HG02840 (cell line): ENCODE data around the gene PAN3.
"Not testable (repeated sequence)": the region's sequence is repeated elsewhere in the genome, so short reads cannot be mapped to it uniquely, and the experiment has no call there.

Experiments
- ATAC-seq: cut with Tn5 transposase; IDR thresholded peaks from one replicate; pipeline ENCODE4 v1.9.1; 2021; ENCODE audit warnings: mild to moderate bottlenecking, moderate library complexity, moderate number of reproducible peaks; ENCODE audit not compliant: unreplicated experiment, low FRiP score

The PAN3 gene

GRCh38 chr13:28136916-28137315 is 1.4 kb upstream of the PAN3 start:
- no peak for ATAC-seq

- ATAC-seq, result peak; percentile 8
Measured at GRCh38 chr13:28137596-28137995, 749 bp upstream of the PAN3 start.

GRCh38 chr13:28138756-28139470 is 568 bp downstream of the PAN3 start:
- ATAC-seq, result peak; percentile 39

- ATAC-seq, result no peak
Measured at GRCh38 chr13:28140433-28141125, 2.2 kb downstream of the PAN3 start.

GRCh38 chr13:28141542-28141941 is 3.2 kb downstream of the PAN3 start:
- ATAC-seq, result not testable (repeated sequence)

- no peak for ATAC-seq
Measured at GRCh38 chr13:28145049-28145448, 6.7 kb downstream of the PAN3 start.

- ATAC-seq, result no peak
Measured at GRCh38 chr13:28147495-28147894, 9.2 kb downstream of the PAN3 start.

- ATAC-seq, result no peak
Measured at GRCh38 chr13:28159057-28159456, 20.7 kb downstream of the PAN3 start.

GRCh38 chr13:28161370-28161769 is 23.0 kb downstream of the PAN3 start:
- no peak for ATAC-seq

- no peak for ATAC-seq
Measured at GRCh38 chr13:28163587-28163986, 25.2 kb downstream of the PAN3 start.

GRCh38 chr13:28166257-28166656 is 27.9 kb downstream of the PAN3 start:
- no peak for ATAC-seq

- no peak for ATAC-seq
Measured at GRCh38 chr13:28171266-28171665, 32.9 kb downstream of the PAN3 start.

- no peak for ATAC-seq
Measured at GRCh38 chr13:28172947-28173346, 34.6 kb downstream of the PAN3 start.

- ATAC-seq, result no peak
Measured at GRCh38 chr13:28173793-28174192, 35.4 kb downstream of the PAN3 start.

- ATAC-seq, result no peak
Measured at GRCh38 chr13:28177327-28177726, 39.0 kb downstream of the PAN3 start.

GRCh38 chr13:28177877-28178276 is 39.5 kb downstream of the PAN3 start:
- ATAC-seq, result no peak

GRCh38 chr13:28179974-28180373 is 41.6 kb downstream of the PAN3 start:
- no peak for ATAC-seq

GRCh38 chr13:28181413-28181812 is 43.1 kb downstream of the PAN3 start:
- ATAC-seq, result no peak

- ATAC-seq, result no peak
Measured at GRCh38 chr13:28185256-28185655, 46.9 kb downstream of the PAN3 start.

GRCh38 chr13:28199089-28199488 is 60.7 kb downstream of the PAN3 start:
- ATAC-seq, result no peak

GRCh38 chr13:28204043-28204442 is 65.7 kb downstream of the PAN3 start:
- ATAC-seq, result no peak
